ENCODE measurements around the gene NRIP3. TPM values are rescaled to one million over a fixed set of nuclear protein-coding genes. Genes with fewer than 3 reads are reported as not detected.
"Not testable (repeated sequence)": the region's sequence is repeated elsewhere in the genome, so short reads cannot be mapped to it uniquely, and the experiment has no call there.

NRIP3 gene
- total RNA-seq, 1 donor: 6.2 TPM

DNA sequence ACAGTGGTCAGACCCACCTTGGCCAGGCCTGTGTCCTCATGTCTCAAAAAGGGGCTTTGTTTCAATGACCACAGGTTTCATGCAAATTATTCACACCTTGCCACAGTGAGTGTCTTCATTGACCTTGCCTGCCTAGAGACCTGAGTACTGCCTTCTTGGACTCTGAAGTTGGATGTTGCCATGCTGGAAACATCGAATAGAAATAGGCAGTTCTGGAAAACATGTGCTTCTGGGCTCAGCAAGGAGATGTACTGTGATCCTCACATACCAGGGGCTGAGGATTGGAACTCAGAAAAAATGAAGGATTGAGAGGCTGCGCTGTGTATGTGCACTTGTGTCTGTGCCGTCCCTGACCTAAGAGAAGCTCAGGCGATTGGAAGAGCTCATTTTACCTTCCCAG is 9.6 kb upstream of the NRIP3 start:
- H3K4me3 ChIP-seq (ENCODE audit: insufficient read depth, low read length): no peak overlapping the region
- no peak for DNase-seq (ENCODE audit: insufficient read length, low spot score, missing footprints)
- no peaks in the 10 kb centered on the region for H3K9me3 ChIP-seq (ENCODE audit: low read depth, low read length)
- H3K4me2 ChIP-seq (ENCODE audit: insufficient read depth, low read length): no peak overlapping the region
- no peak overlapping the region for H2AFZ ChIP-seq (ENCODE audit: low read length)
- H3K27me3 ChIP-seq (ENCODE audit: insufficient read depth, low read length): peaks cover 4% of the 10 kb centered on the region
- peaks cover 6% of the 10 kb centered on the region for H3K4me1 ChIP-seq (ENCODE audit: insufficient read depth, low read length)
- H3K36me3 ChIP-seq (ENCODE audit: insufficient read depth, low read length): no peaks in the 10 kb centered on the region
- TF ChIP-seq, protein P1, sequence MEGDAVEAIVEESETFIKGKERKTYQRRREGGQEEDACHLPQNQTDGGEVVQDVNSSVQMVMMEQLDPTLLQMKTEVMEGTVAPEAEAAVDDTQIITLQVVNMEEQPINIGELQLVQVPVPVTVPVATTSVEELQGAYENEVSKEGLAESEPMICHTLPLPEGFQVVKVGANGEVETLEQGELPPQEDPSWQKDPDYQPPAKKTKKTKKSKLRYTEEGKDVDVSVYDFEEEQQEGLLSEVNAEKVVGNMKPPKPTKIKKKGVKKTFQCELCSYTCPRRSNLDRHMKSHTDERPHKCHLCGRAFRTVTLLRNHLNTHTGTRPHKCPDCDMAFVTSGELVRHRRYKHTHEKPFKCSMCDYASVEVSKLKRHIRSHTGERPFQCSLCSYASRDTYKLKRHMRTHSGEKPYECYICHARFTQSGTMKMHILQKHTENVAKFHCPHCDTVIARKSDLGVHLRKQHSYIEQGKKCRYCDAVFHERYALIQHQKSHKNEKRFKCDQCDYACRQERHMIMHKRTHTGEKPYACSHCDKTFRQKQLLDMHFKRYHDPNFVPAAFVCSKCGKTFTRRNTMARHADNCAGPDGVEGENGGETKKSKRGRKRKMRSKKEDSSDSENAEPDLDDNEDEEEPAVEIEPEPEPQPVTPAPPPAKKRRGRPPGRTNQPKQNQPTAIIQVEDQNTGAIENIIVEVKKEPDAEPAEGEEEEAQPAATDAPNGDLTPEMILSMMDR (IDR thresholded peaks at IDR 0.05; ENCODE audit: extremely low read depth, low read depth, low read length): no peak
- no peaks in the 10 kb centered on the region for H3K79me2 ChIP-seq (ENCODE audit: insufficient read depth, low read length)
- no peak overlapping the region for H3K27ac ChIP-seq (ENCODE audit: low read depth, low read length)
- H4K20me1 ChIP-seq (ENCODE audit: insufficient read depth, low read length): no peaks in the 10 kb centered on the region

DNA sequence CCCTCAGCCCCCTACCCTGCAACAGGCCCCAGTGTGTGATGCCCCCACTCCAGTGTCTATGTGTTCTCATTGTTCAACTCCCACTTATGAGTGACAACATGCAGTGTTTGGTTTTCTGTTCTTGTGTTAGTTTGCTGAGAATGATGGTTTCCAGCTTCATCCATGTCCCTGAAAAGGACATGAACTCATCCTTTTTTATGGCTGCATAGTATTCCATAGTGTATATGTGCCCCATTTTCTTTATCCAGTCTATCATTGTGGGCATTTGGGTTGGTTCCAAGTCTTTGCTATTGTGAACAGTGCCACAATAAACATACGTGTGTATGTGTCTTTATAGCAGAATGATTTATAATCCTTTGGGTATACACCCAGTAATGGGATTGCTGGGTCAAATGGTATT is 5.7 kb upstream of the NRIP3 start:
- DNase-seq (ENCODE audit: insufficient read length, low spot score, missing footprints); H3K4me3 ChIP-seq (ENCODE audit: insufficient read depth, low read length); H3K36me3 ChIP-seq (ENCODE audit: insufficient read depth, low read length); H3K79me2 ChIP-seq (ENCODE audit: insufficient read depth, low read length); H3K27ac ChIP-seq (ENCODE audit: low read depth, low read length); H2AFZ ChIP-seq (ENCODE audit: low read length); H3K4me2 ChIP-seq (ENCODE audit: insufficient read depth, low read length); H3K9me3 ChIP-seq (ENCODE audit: low read depth, low read length); H3K4me1 ChIP-seq (ENCODE audit: insufficient read depth, low read length); H4K20me1 ChIP-seq (ENCODE audit: insufficient read depth, low read length): not testable (repeated sequence)
- H3K27me3 ChIP-seq (ENCODE audit: insufficient read depth, low read length): peaks cover 25% of the 10 kb centered on the region

DNA sequence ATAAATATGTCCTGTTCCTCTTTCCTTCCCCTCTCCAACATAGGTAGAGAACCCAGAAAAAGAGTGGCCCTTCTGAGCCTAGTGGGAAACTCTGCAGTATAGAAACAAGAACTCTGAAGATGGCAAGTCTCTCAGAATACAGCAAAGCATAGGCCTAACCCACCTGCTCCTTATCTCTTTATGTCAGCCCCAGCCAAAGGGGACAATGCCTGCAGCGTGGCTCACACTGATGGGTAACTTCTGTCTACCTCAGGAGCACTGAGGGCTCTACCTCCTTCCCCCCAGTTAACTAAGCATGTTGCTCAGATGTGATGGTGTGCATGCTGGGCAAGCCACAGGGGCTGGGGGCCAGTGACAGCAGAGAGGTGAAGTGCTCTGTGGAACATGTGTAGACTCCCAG is 4.9 kb upstream of the NRIP3 start:
- DNase-seq (ENCODE audit: insufficient read length, low spot score, missing footprints): no peak
- Histone ChIP-seq H3K36me3 (ENCODE audit: insufficient read depth, low read length) (no peaks in the 10 kb centered on the region), H3K4me1 (ENCODE audit: insufficient read depth, low read length) (peaks cover 6% of the 10 kb centered on the region), H3K9me3 (ENCODE audit: low read depth, low read length) (no peaks in the 10 kb centered on the region), H3K27ac (ENCODE audit: low read depth, low read length) (no peak overlapping the region), H4K20me1 (ENCODE audit: insufficient read depth, low read length) (no peaks in the 10 kb centered on the region), H3K79me2 (ENCODE audit: insufficient read depth, low read length) (no peaks in the 10 kb centered on the region), H3K4me2 (ENCODE audit: insufficient read depth, low read length) (no peak overlapping the region), H2AFZ (ENCODE audit: low read length) (no peak overlapping the region), H3K27me3 (ENCODE audit: insufficient read depth, low read length) (peaks cover 33% of the 10 kb centered on the region), H3K4me3 (ENCODE audit: insufficient read depth, low read length) (no peak overlapping the region)
- TF ChIP-seq, protein P1 (IDR thresholded peaks at IDR 0.05; ENCODE audit: extremely low read depth, low read depth, low read length): no peak

DNA sequence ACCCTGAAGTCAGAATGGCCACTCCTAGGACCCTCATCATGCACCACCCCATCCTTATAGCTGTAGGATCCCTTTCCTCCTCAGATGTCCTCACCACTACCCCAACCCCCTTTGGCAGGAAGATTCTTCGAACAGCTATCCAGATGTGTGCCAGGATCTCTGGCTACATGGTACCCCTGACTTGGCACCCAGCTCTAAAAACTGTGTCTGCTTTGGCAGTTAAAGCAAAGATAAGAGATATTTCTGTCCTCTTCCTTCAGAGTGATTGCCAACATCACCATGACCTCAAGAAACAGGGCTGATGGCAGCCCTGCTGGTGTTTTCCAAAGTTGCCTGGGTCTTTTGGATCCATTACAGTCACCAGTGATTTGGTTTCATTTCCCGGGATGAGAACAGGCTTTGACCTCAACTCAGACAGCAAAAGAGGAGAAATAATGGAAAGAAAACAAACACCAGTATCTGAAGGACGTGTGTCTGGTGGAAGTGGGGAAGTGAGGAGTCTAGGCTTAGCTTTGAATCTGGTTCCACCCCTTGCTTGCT is 4.3 kb upstream of the NRIP3 start:
- H3K79me2 ChIP-seq (ENCODE audit: insufficient read depth, low read length): peaks cover 4% of the 10 kb centered on the region
- H2AFZ ChIP-seq (ENCODE audit: low read length): no peak overlapping the region
- H3K27me3 ChIP-seq (ENCODE audit: insufficient read depth, low read length): peaks cover 33% of the 10 kb centered on the region
- TF ChIP-seq, protein P1 (IDR thresholded peaks at IDR 0.05; ENCODE audit: extremely low read depth, low read depth, low read length): no peak
- H3K36me3 ChIP-seq (ENCODE audit: insufficient read depth, low read length): no peaks in the 10 kb centered on the region
- peaks cover 12% of the 10 kb centered on the region for H3K4me1 ChIP-seq (ENCODE audit: insufficient read depth, low read length)
- DNase-seq (ENCODE audit: insufficient read length, low spot score, missing footprints): no peak
- H4K20me1 ChIP-seq (ENCODE audit: insufficient read depth, low read length): no peaks in the 10 kb centered on the region
- H3K4me3 ChIP-seq (ENCODE audit: insufficient read depth, low read length): no peak overlapping the region
- H3K27ac ChIP-seq (ENCODE audit: low read depth, low read length): no peak overlapping the region
- H3K4me2 ChIP-seq (ENCODE audit: insufficient read depth, low read length): no peak overlapping the region
- no peaks in the 10 kb centered on the region for H3K9me3 ChIP-seq (ENCODE audit: low read depth, low read length)
